ENCODE data around the gene CREG1. TPM values are rescaled to one million over a fixed set of nuclear protein-coding genes. Genes with fewer than 3 reads are reported as not detected.

The CREG1 gene
- total and polyA plus RNA-seq, 2 of the 8 experiments (the other 6 are each of a cell fraction or from before 2014, with no cell fraction given) = 29.8 to 30.1 TPM

DNA sequence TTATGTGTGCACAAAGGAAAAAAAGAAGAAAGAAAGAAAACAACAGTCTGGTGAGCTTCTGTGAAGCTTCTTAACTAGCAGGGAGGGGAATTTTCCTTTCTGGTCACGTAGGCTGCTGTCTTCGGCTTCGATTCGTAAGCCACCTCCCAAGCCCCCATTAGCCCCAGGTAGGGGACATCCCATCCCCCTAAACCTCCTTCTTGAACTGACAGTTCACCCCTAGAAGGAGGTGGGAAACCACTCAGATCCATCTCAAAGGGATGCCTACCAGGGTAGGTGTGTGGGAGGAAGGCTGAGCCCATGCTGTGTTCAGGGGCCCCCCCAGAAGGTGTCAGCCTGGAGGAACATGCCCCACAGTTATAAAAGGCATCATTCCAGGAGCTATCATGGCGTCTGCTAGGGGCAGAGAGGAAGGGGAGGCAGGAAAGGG lies 61.1 kb downstream of the CREG1 start:
- FAIRE-seq (peak; percentile 45), DNase-seq (ENCODE audit: low read depth in 1 of 2, low spot score in 2 of 2) (no peak)
- H2AFZ ChIP-seq (ENCODE audit: low read length) = peak overlapping the region; percentile 91; the same call in 1 of the 2 replicates
- peak overlapping the region; percentile 6 for H4K5ac ChIP-seq (ENCODE audit: insufficient read length, low read depth, low read length)
- no peak overlapping the region for H3K23ac ChIP-seq (ENCODE audit: insufficient read length)
- H3K18ac ChIP-seq (ENCODE audit: extremely low read depth, low read length) = 0 out of 2 replicates have a peak overlapping the region, but pooled peaks have one; percentile 5
- H3K27me3 ChIP-seq (replicated peaks in 1 of 4; ENCODE audit: control insufficient read depth in 3 of 4, extremely low read depth in 1 of 4, insufficient read depth in 3 of 4, low read length in 3 of 4) = no peaks in the 10 kb centered on the region
- no peaks in the 10 kb centered on the region for H3K9me3 ChIP-seq (ENCODE audit: insufficient read depth in 2 of 2, low read depth in 1 of 2, low read length in 1 of 2)
- no peak overlapping the region for H3K9ac ChIP-seq (replicated peaks in 1 of 4; ENCODE audit: extremely low read depth in 1 of 4, low read depth in 3 of 4, low read length in 3 of 4)
- no peak overlapping the region for H3K14ac ChIP-seq (ENCODE audit: insufficient read length)
- POLR2A ChIA-PET (ENCODE audit: partially characterized antibody) = no interaction called here
- no peaks in the 10 kb centered on the region for H3K36me3 ChIP-seq (ENCODE audit: control insufficient read depth in 2 of 4, insufficient read depth in 4 of 4, low read length in 3 of 4)
- peaks cover 3 to 22% (median 16%) of the 10 kb centered on the region in 4 experiments for H3K4me1 ChIP-seq (replicated peaks in 1 of 4; ENCODE audit: control insufficient read depth in 3 of 4, insufficient read depth in 4 of 4, low read length in 3 of 4)
- H4K91ac ChIP-seq (replicated peaks; ENCODE audit: insufficient read length, low read length) = peak overlapping the region; percentile 1
- no peak overlapping the region for H2AK5ac ChIP-seq (ENCODE audit: low read depth, low read length)
- no peaks in the 10 kb centered on the region for H3K79me2 ChIP-seq (ENCODE audit: control insufficient read depth in 1 of 2, insufficient read depth in 2 of 2, low read length in 2 of 2)
- H2BK20ac ChIP-seq (ENCODE audit: low read length) = no peak overlapping the region
- H3K56ac ChIP-seq (replicated peaks; ENCODE audit: insufficient read length, low read depth, low read length) = no peak overlapping the region
- no peaks in the 10 kb centered on the region for H3K79me1 ChIP-seq (ENCODE audit: low read depth, low read length)
- H3K4ac ChIP-seq (replicated peaks; ENCODE audit: insufficient read length, low read depth, low read length) = no peak overlapping the region
- H2BK12ac ChIP-seq (ENCODE audit: low read depth, low read length) = 0 out of 2 replicates have a peak overlapping the region, but pooled peaks have one; percentile 53
- 37% methylated on average over 5 of the region's 5 CpGs; no CpG with 5 or more reads in 1 of the 2 experiments for WGBS, 2 experiments (ENCODE audit: extremely low coverage in 1 of 2, insufficient coverage in 1 of 2, insufficient read length in 1 of 2, insufficient replicate concordance in 2 of 2, low coverage in 1 of 2, low lambda C conversion rate in 2 of 2, missing lambda C conversion rate in 1 of 2)
- H3K4me2 ChIP-seq (ENCODE audit: insufficient read depth in 1 of 2, low read depth in 2 of 2, low read length in 2 of 2) = peak overlapping the region; percentile 20 to 55; a peak in 2 of 4 replicates
- H2BK5ac ChIP-seq (ENCODE audit: low read depth, low read length) = no peak overlapping the region
- peak overlapping the region; percentile 66 for H3K27ac ChIP-seq (ENCODE audit: low read depth, low read length)
- H4K20me1 ChIP-seq (replicated peaks in 1 of 2; ENCODE audit: control insufficient read depth in 1 of 2, insufficient read depth in 2 of 2, low read length in 2 of 2) = no peaks in the 10 kb centered on the region
- peak overlapping the region in 1 of 4 experiments; percentile 25; a peak in 2 of 8 replicates for H3K4me3 ChIP-seq (ENCODE audit: extremely low read depth in 1 of 4, insufficient read depth in 2 of 4, low read depth in 3 of 4, low read length in 4 of 4)
- no peak overlapping the region for H2BK15ac ChIP-seq (ENCODE audit: low read length)
- H4K8ac ChIP-seq (ENCODE audit: extremely low read depth, insufficient read depth, low read length) = no peak overlapping the region
- H2BK120ac ChIP-seq (replicated peaks; ENCODE audit: low read depth, low read length) = no peak overlapping the region
- CTCF ChIA-PET (ENCODE audit: partially characterized antibody) = interaction anchor here (1.1 to 1.3 kb wide), 3 partner anchors 16 to 58 kb away, joined by 3 to 4 read pairs (median 3); no protein-coding TSS in a partner anchor
- H3K23me2 ChIP-seq (ENCODE audit: low read depth, low read length) = no peaks in the 10 kb centered on the region
- no peak for TF ChIP-seq ATF2 (IDR thresholded peaks at IDR 0.05; ENCODE audit: low read length)
- no peak for TF ChIP-seq CBX5 (IDR thresholded peaks at IDR 0.05; ENCODE audit: low read depth, low read length)
- TF ChIP-seq RXRA (IDR thresholded peaks at IDR 0.05; ENCODE audit: insufficient read depth, low read depth, low read length) = no peak
- no peak for TF ChIP-seq KDM1A (IDR thresholded peaks at IDR 0.05; ENCODE audit: borderline replicate concordance, low read length)
- peak; percentile 88 for TF ChIP-seq ASH2L (IDR thresholded peaks at IDR 0.05; ENCODE audit: low read length)
- peak; percentile 11; the same call in 1 of the 2 replicates for TF ChIP-seq EGR1 (IDR thresholded peaks at IDR 0.05; ENCODE audit: borderline replicate concordance, low read depth, low read length)
- TF ChIP-seq RAD21 (IDR thresholded peaks at IDR 0.05 in 1 of 2, conservative IDR thresholded peaks at IDR 0.05 in 1 of 2; ENCODE audit: low read depth in 2 of 2, low read length in 2 of 2) = no peak
- TF ChIP-seq TCF12 (IDR thresholded peaks at IDR 0.05; ENCODE audit: low read depth, low read length) = no peak
- no peak for TF ChIP-seq SP4 (IDR thresholded peaks at IDR 0.05; ENCODE audit: low read length)
- no peak for TF ChIP-seq SUZ12 (IDR thresholded peaks at IDR 0.05; ENCODE audit: low read length)
- TF ChIP-seq FOSL1 (IDR thresholded peaks at IDR 0.05; ENCODE audit: insufficient read depth, low read depth, low read length) = no peak
- TF ChIP-seq CEBPB (IDR thresholded peaks at IDR 0.05; ENCODE audit: low read depth, low read length) = no peak

Data from H1 (cell line).